ENCODE results near the gene CSMD2. TPM values are rescaled to one million over a fixed set of nuclear protein-coding genes. Genes with fewer than 3 reads are reported as not detected.

The CSMD2 gene
- total RNA-seq, 2 donors from 2014 or later: not detected

- H3K27ac Mint-ChIP-seq: no peak overlapping the region
- H3K9me3 Mint-ChIP-seq: no peaks in the 10 kb centered on the region
- no peak for ATAC-seq
- no peak for DNase-seq (ENCODE audit: low spot score in 2 of 2)
- no peaks in the 10 kb centered on the region for H3K36me3 Mint-ChIP-seq
Observed at GRCh38 chr1:33972676-33973395, 192.2 kb downstream of the CSMD2 start.

GRCh38 chr1:33971913-33972312, 193.1 kb downstream of the CSMD2 start:
- ATAC-seq (no peak), DNase-seq (ENCODE audit: low spot score in 2 of 2) (no peak)
- no peak overlapping the region for H3K27ac Mint-ChIP-seq
- H3K36me3 Mint-ChIP-seq: no peaks in the 10 kb centered on the region
- no peaks in the 10 kb centered on the region for H3K9me3 Mint-ChIP-seq

GRCh38 chr1:33971018-33971710, 193.9 kb downstream of the CSMD2 start:
- no peaks in the 10 kb centered on the region for H3K9me3 Mint-ChIP-seq
- no peak for DNase-seq (ENCODE audit: low spot score in 2 of 2)
- H3K36me3 Mint-ChIP-seq: no peaks in the 10 kb centered on the region
- ATAC-seq: no peak
- H3K27ac Mint-ChIP-seq: no peak overlapping the region

GRCh38 chr1:33970148-33970825, 194.7 kb downstream of the CSMD2 start:
- ATAC-seq (no peak), DNase-seq (ENCODE audit: low spot score in 2 of 2) (no peak)
- Mint-ChIP-seq H3K27ac (no peak overlapping the region), H3K9me3 (no peaks in the 10 kb centered on the region), H3K36me3 (no peaks in the 10 kb centered on the region)

GRCh38 chr1:33966346-33967141, 198.5 kb downstream of the CSMD2 start:
- Mint-ChIP-seq H3K36me3 (no peaks in the 10 kb centered on the region), H3K9me3 (no peaks in the 10 kb centered on the region), H3K27ac (no peak overlapping the region)
- DNase-seq (ENCODE audit: low spot score in 2 of 2) (no peak), ATAC-seq (no peak)

GRCh38 chr1:33965086-33965485, 199.9 kb downstream of the CSMD2 start:
- DNase-seq (ENCODE audit: low spot score in 2 of 2) (no peak), ATAC-seq (no peak)
- Mint-ChIP-seq H3K27ac (peak overlapping the region in 1 of 2 donors; percentile 33), H3K9me3 (no peaks in the 10 kb centered on the region), H3K36me3 (no peaks in the 10 kb centered on the region)

GRCh38 chr1:33962061-33962460, 203.0 kb downstream of the CSMD2 start:
- H3K27ac Mint-ChIP-seq: no peak overlapping the region
- no peaks in the 10 kb centered on the region for H3K9me3 Mint-ChIP-seq
- ATAC-seq (no peak), DNase-seq (ENCODE audit: low spot score in 2 of 2) (no peak)
- H3K36me3 Mint-ChIP-seq: no peaks in the 10 kb centered on the region

GRCh38 chr1:33960188-33960895, 204.7 kb downstream of the CSMD2 start:
- no peak for DNase-seq (ENCODE audit: low spot score in 2 of 2)
- no peak for ATAC-seq
- no peak overlapping the region for H3K27ac Mint-ChIP-seq
- no peaks in the 10 kb centered on the region for H3K36me3 Mint-ChIP-seq
- H3K9me3 Mint-ChIP-seq: no peaks in the 10 kb centered on the region

GRCh38 chr1:33957854-33958253, 207.2 kb downstream of the CSMD2 start:
- no peak for DNase-seq (ENCODE audit: low spot score in 2 of 2)
- H3K9me3 Mint-ChIP-seq: no peaks in the 10 kb centered on the region
- ATAC-seq: no peak
- no peak overlapping the region for H3K27ac Mint-ChIP-seq
- no peaks in the 10 kb centered on the region for H3K36me3 Mint-ChIP-seq

GRCh38 chr1:33955096-33955495, 209.9 kb downstream of the CSMD2 start:
- Mint-ChIP-seq H3K36me3 (no peaks in the 10 kb centered on the region), H3K27ac (no peak overlapping the region), H3K9me3 (no peaks in the 10 kb centered on the region)
- ATAC-seq: no peak
- DNase-seq (ENCODE audit: low spot score in 2 of 2): no peak

GRCh38 chr1:33949570-33949969, 215.5 kb downstream of the CSMD2 start:
- ATAC-seq (no peak), DNase-seq (ENCODE audit: low spot score in 2 of 2) (no peak)
- Mint-ChIP-seq H3K36me3 (no peaks in the 10 kb centered on the region), H3K27ac (no peak overlapping the region), H3K9me3 (no peaks in the 10 kb centered on the region)

GRCh38 chr1:33948291-33948690, 216.7 kb downstream of the CSMD2 start:
- no peak for DNase-seq (ENCODE audit: low spot score in 2 of 2)
- ATAC-seq: no peak
- Mint-ChIP-seq H3K27ac (no peak overlapping the region), H3K36me3 (no peaks in the 10 kb centered on the region), H3K9me3 (no peaks in the 10 kb centered on the region)

- Mint-ChIP-seq H3K9me3 (no peaks in the 10 kb centered on the region), H3K36me3 (no peaks in the 10 kb centered on the region), H3K27ac (no peak overlapping the region)
- no peak for DNase-seq (ENCODE audit: low spot score in 2 of 2)
- ATAC-seq: no peak
Observed at GRCh38 chr1:33946836-33947235, 218.2 kb downstream of the CSMD2 start.

GRCh38 chr1:33944846-33945245, 220.2 kb downstream of the CSMD2 start:
- no peaks in the 10 kb centered on the region for H3K36me3 Mint-ChIP-seq
- no peak overlapping the region for H3K27ac Mint-ChIP-seq
- no peak for DNase-seq (ENCODE audit: low spot score in 2 of 2)
- H3K9me3 Mint-ChIP-seq: peaks cover 3% of the 10 kb centered on the region in 2 donors
- no peak for ATAC-seq

GRCh38 chr1:33943978-33944377, 221.1 kb downstream of the CSMD2 start:
- Mint-ChIP-seq H3K27ac (no peak overlapping the region), H3K36me3 (no peaks in the 10 kb centered on the region), H3K9me3 (peaks cover 7% of the 10 kb centered on the region in 2 donors)
- ATAC-seq: no peak
- DNase-seq (ENCODE audit: low spot score in 2 of 2): no peak

- DNase-seq (ENCODE audit: low spot score in 2 of 2) (no peak), ATAC-seq (no peak)
- H3K9me3 Mint-ChIP-seq: no peaks in the 10 kb centered on the region
- H3K27ac Mint-ChIP-seq: no peak overlapping the region
- no peaks in the 10 kb centered on the region for H3K36me3 Mint-ChIP-seq
Observed at GRCh38 chr1:33932871-33933270, 232.2 kb downstream of the CSMD2 start.

Measured in activated naive CD4-positive, alpha-beta T cell treated with anti-CD3 and anti-CD28 coated beads, Interleukin-2, amount 50 U/mL, for 72 hours (primary cell).